Erythroblast (primary cell): Measurements from ENCODE around the gene TSPY9.
"Not testable (repeated sequence)": the region's sequence is repeated elsewhere in the genome, so short reads cannot be mapped to it uniquely, and the experiment has no call there.

Experiments
- GATA1 ChIP-seq: IDR thresholded peaks from 2 replicates; pipeline ENCODE4 v1.6.1; 2011; ENCODE audit warnings: low read depth, mild to moderate bottlenecking, control low read depth, low read length, moderate library complexity
- POLR2A ChIP-seq: IDR thresholded peaks from 2 replicates; pipeline ENCODE4 v1.6.1; 2011; ENCODE audit warnings: mild to moderate bottlenecking, low read length

- not testable (repeated sequence) for TF ChIP-seq POLR2A, GATA1
Observed at GRCh38 chrY:9486967-9487366, at the start of gene TSPY9.
